ENCODE measurements around the gene SCUBE1. TPM values are rescaled to one million over a fixed set of nuclear protein-coding genes. Genes with fewer than 3 reads are reported as not detected.

SCUBE1 gene
- total and polyA plus RNA-seq, 2 donors (not counting 3 experiments of a cell fraction or from before 2014, with no cell fraction given), result 0.07 TPM; not detected in 1

DNA sequence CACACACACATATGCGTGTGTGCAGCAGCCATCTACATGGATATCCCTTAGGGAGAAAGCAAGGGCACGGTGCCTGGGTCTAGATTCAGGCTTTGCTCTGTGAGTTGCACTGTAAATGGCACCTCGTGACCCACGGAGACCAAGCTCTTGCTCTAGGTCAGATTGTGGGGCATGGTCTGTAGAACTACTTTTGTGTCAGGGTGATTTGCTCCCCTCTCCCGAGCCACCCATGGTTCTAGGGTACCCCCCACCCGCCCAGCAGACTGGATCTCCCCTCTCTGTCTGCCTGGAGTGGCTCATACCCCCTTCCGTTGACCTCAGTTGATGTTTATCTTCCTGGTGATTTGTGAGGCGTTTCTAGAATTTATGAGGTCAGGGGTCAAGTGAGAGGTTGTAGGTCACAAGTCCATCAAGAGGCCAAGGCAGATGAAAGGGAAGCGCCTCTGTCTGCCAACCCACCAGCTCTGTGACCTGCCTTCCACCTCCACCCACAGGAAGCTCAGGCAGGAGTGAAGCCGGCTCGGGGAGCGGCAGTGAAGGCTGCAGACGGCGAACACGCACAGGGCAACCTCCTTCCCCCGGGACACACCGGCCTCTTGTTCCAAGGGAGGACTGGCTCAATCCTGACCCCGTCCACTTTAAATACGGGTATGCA lies 80.1 kb downstream of the SCUBE1 start:
- Histone ChIP-seq H3K27me3 (ENCODE audit: control insufficient read depth in 2 of 2, insufficient read depth in 2 of 2, low read length in 2 of 2) (no peaks in the 10 kb centered on the region), H3K9me3 (replicated peaks; ENCODE audit: control insufficient read depth, insufficient read depth, low read length) (no peaks in the 10 kb centered on the region), H3K9ac (replicated peaks; ENCODE audit: extremely low read depth, insufficient read depth, low read length) (peak overlapping the region; percentile 70), H4K20me1 (replicated peaks; ENCODE audit: control insufficient read depth, extremely low read depth, insufficient read depth, low read length) (no peaks in the 10 kb centered on the region), H3K4me1 (ENCODE audit: control insufficient read depth, extremely low read depth, insufficient read depth, low read length) (peaks cover 23% of the 10 kb centered on the region), H3K9me1 (replicated peaks; ENCODE audit: control insufficient read depth, extremely low read depth, insufficient read depth, low read length) (no peaks in the 10 kb centered on the region), H3K4me3 (replicated peaks in 1 of 3; ENCODE audit: insufficient read depth in 1 of 3, low read depth in 1 of 3, low read length in 3 of 3) (peak overlapping the region in 1 of 3 experiments; percentile 30), H3K27ac (ENCODE audit: insufficient read depth, low read depth, low read length) (peak overlapping the region; percentile 93), H3K4me2 (ENCODE audit: insufficient read depth, low read length) (peak overlapping the region; percentile 83), H2AFZ (ENCODE audit: low read depth, low read length) (no peak overlapping the region), H3K79me2 (ENCODE audit: control insufficient read depth, insufficient read depth, low read length) (no peaks in the 10 kb centered on the region), H3K36me3 (ENCODE audit: control insufficient read depth in 2 of 2, extremely low read depth in 1 of 2, insufficient read depth in 2 of 2, low read length in 2 of 2) (no peaks in the 10 kb centered on the region)
- intact Hi-C loops (cut with micrococcal nuclease), result loop anchor here (1.0 to 2.0 kb wide), 2 partner anchors 32 to 76 kb away; partner anchors contain the start of gene TTLL12
- no TSS peak for BruUV-seq (replicated peaks)
- ChIA-PET CTCF (interaction anchor here (1.0 to 2.6 kb wide), 4 partner anchors 10 to 83 kb away, joined by 4 to 17 read pairs (median 10); no protein-coding TSS in a partner anchor), POLR2A (no interaction called here)
- dilution Hi-C loops (cut with MboI; ENCODE audit: extremely low pct_ligation_motif_present, low sequenced_read_pairs), result no loop called here
- DNase-seq (ENCODE audit: low read depth, low spot score), result no peak
- peak; percentile 40 for FAIRE-seq
- TF ChIP-seq GATA2 (IDR thresholded peaks at IDR 0.05; ENCODE audit: insufficient read depth, insufficient read length, low read depth, low read length), result peak; percentile 31
- TF ChIP-seq FOS (IDR thresholded peaks at IDR 0.05; ENCODE audit: borderline replicate concordance, insufficient read depth, low read length), result no peak
- TF ChIP-seq MAX (IDR thresholded peaks at IDR 0.05; ENCODE audit: insufficient read depth, insufficient read length), result no peak
- no peak for TF ChIP-seq JUN (IDR thresholded peaks at IDR 0.05; ENCODE audit: borderline replicate concordance, insufficient read depth, insufficient read length, low read depth)
- TF ChIP-seq EZH2 (IDR thresholded peaks at IDR 0.05; ENCODE audit: borderline replicate concordance, low read depth, low read length, severe bottlenecking), result no peak
- no peak for TF ChIP-seq POLR2AphosphoS5 (IDR thresholded peaks at IDR 0.05; ENCODE audit: insufficient read depth, low read depth, low read length)

Measured in endothelial cell of umbilical vein (primary cell).